OCI-LY7 (cell line): ENCODE data around the gene TYW1.

Experiments
- CTCF ChIP-seq: fragments of 200-600 bp; sonication (generic); conservative IDR thresholded peaks from 2 replicates; pipeline ENCODE4 v1.5.1; 2014; ENCODE audit warnings: mild to moderate bottlenecking, antibody characterized with exemption, low read length, moderate library complexity, mixed read lengths
- EZH2phosphoT487 ChIP-seq: fragments of 200-600 bp; sonication (generic); IDR thresholded peaks from 2 replicates; pipeline ENCODE4 v1.6.1; 2018; ENCODE audit warnings: low read depth, borderline replicate concordance, mild to moderate bottlenecking, mixed run types, antibody characterized with exemption, low read length, moderate library complexity, mixed read lengths

DNA sequence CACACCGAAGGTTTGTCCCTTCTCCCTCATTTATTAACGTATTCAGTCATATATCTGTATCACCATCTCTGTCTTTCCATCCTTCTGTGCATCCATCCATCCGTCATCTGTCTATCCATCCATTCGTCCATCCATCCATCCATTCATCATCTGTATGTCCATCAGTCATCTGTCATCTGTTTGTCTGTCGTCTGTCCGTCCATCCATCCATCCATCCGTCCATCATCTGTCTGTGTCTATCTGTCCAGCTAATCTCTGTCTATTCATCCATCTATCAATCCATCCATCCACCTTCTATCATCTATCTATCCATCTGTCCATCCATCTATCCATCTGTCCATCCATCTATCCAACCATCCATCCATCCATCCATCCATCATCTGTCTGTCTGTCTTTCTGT lies 213.9 kb downstream of the TYW1 start:
- TF ChIP-seq CTCF (no peak), EZH2phosphoT487 (no peak)
